Measurements from ENCODE around the gene CADPS. TPM values are rescaled to one million over a fixed set of nuclear protein-coding genes. Genes with fewer than 3 reads are reported as not detected.

Gene CADPS
- total RNA-seq, 2 experiments from 2014 or later, result 61.3 to 68.6 TPM

DNA sequence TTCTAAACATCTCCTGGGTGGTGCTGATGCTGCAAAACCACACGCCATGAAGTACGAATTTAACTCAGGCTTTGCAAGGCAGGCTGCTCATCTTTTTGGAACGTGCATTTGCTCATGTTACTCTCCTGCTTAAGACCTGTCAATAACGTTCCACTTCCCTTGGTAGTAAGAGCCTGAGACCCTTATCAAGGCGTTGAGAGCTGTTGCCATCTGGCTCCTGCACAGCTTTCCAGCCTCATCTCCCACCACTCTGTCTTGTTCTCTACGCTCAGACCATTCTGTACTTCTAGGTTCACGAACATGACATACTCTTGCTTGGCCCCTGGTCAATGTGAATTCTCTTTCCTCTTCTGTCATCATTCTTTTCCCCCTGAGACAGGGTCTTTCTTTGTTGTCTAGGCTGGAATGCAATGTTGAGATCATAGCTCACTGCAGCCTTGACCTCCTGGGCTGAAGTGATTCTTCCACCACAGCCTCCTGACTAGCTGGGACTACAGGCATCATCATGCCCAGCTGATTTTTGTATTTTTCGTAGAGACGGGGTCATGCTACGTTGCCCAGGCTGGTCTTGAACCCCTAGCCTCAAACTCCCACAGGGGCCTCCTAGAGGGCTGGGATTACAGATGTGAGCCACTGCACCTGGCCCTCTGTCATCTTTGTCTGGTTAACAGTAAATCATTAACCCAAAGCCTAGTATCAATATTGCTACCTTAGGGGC, 202.8 kb downstream of the CADPS start:
- CTCF ChIA-PET (ENCODE audit: unreplicated experiment), result interaction anchor here (0.6 kb wide), 1 partner anchor 126 kb away, joined by 3 read pairs; no protein-coding TSS in a partner anchor
- no peak for DNase-seq (ENCODE audit: low spot score)
- BruUV-seq (replicated peaks), result no TSS peak
- Histone ChIP-seq H2AFZ (ENCODE audit: low read length) (peak overlapping the region; percentile 71; the same call in 1 of the 2 replicates), H3K4me2 (ENCODE audit: low read length) (0 out of 2 replicates have a peak overlapping the region, but pooled peaks have one; percentile 46), H3K4me3 (ENCODE audit: low read depth, low read length, poor library complexity, severe bottlenecking) (no peak overlapping the region), H3K4me1 (ENCODE audit: insufficient read depth, low read length, poor library complexity, severe bottlenecking) (peaks cover 68% of the 10 kb centered on the region), H3K27ac (ENCODE audit: low read depth, low read length, poor library complexity, severe bottlenecking) (peak overlapping the region; percentile 6), H3K9me3 (ENCODE audit: low read length) (peaks cover 14% of the 10 kb centered on the region; the same call in 1 of the 2 replicates), H3K79me2 (ENCODE audit: insufficient read depth, low read depth, low read length) (no peaks in the 10 kb centered on the region), H4K20me1 (ENCODE audit: insufficient read depth, low read length) (no peaks in the 10 kb centered on the region), H3K36me3 (ENCODE audit: insufficient read depth, low read length) (peaks cover 7% of the 10 kb centered on the region; the same call in 1 of the 2 replicates), H3K9me2 (ENCODE audit: insufficient read depth, low read length) (no peaks in the 10 kb centered on the region)
- no peak for TF ChIP-seq EZH2phosphoT487 (IDR thresholded peaks at IDR 0.05; ENCODE audit: borderline replicate concordance, low read depth, low read length)
- TF ChIP-seq, protein P1, sequence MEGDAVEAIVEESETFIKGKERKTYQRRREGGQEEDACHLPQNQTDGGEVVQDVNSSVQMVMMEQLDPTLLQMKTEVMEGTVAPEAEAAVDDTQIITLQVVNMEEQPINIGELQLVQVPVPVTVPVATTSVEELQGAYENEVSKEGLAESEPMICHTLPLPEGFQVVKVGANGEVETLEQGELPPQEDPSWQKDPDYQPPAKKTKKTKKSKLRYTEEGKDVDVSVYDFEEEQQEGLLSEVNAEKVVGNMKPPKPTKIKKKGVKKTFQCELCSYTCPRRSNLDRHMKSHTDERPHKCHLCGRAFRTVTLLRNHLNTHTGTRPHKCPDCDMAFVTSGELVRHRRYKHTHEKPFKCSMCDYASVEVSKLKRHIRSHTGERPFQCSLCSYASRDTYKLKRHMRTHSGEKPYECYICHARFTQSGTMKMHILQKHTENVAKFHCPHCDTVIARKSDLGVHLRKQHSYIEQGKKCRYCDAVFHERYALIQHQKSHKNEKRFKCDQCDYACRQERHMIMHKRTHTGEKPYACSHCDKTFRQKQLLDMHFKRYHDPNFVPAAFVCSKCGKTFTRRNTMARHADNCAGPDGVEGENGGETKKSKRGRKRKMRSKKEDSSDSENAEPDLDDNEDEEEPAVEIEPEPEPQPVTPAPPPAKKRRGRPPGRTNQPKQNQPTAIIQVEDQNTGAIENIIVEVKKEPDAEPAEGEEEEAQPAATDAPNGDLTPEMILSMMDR (conservative IDR thresholded peaks at IDR 0.05; ENCODE audit: low read length), result no peak
- POLR2A ChIA-PET, result interaction anchor here (0.6 to 1.9 kb wide), 3 partner anchors 42 to 663 kb away, joined by 3 to 5 read pairs (median 3); no protein-coding TSS in a partner anchor
- intact Hi-C loops (cut with micrococcal nuclease; ENCODE audit: unreplicated experiment), result no loop called here

DNA sequence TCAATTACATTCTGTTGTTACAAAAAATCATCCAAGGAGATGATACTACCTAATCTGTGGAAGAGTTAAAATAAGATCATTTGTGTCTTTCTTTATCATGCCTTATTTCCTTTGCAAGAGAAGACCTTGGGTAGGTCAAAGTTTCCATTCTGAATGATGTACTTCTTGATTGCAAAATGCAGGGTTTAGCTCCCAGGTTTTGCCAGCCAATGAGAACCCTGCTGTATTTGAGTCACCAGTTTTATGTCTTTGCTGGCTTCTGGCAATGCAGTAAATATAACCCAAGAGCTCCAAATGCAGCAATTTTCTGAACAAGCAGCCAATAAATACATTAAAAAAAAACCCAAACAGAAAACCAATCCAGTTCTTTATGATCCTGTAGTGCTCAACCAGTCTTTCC, 204.9 kb downstream of the CADPS start:
- no peaks in the 10 kb centered on the region for H3K79me2 ChIP-seq (ENCODE audit: insufficient read depth, low read depth, low read length)
- no peaks in the 10 kb centered on the region for H3K9me2 ChIP-seq (ENCODE audit: insufficient read depth, low read length)
- intact Hi-C loops (cut with micrococcal nuclease; ENCODE audit: unreplicated experiment), result no loop called here
- H3K4me1 ChIP-seq (ENCODE audit: insufficient read depth, low read length, poor library complexity, severe bottlenecking), result peaks cover 84% of the 10 kb centered on the region
- H4K20me1 ChIP-seq (ENCODE audit: insufficient read depth, low read length), result no peaks in the 10 kb centered on the region
- peak overlapping the region; percentile 75; the same call in 1 of the 2 replicates for H2AFZ ChIP-seq (ENCODE audit: low read length)
- CTCF ChIA-PET (ENCODE audit: unreplicated experiment), result interaction anchor here (1.0 to 1.3 kb wide), 2 partner anchors 129 to 132 kb away, joined by 3 to 5 read pairs; no protein-coding TSS in a partner anchor
- TF ChIP-seq EZH2phosphoT487 (IDR thresholded peaks at IDR 0.05; ENCODE audit: borderline replicate concordance, low read depth, low read length), result no peak
- TF ChIP-seq, protein P1 (conservative IDR thresholded peaks at IDR 0.05; ENCODE audit: low read length), result no peak
- H3K36me3 ChIP-seq (ENCODE audit: insufficient read depth, low read length), result peaks cover 3% of the 10 kb centered on the region; the same call in 1 of the 2 replicates
- peak overlapping the region; percentile 64 for H3K4me2 ChIP-seq (ENCODE audit: low read length)
- no peak overlapping the region for H3K4me3 ChIP-seq (ENCODE audit: low read depth, low read length, poor library complexity, severe bottlenecking)
- peak overlapping the region; percentile 30 for H3K27ac ChIP-seq (ENCODE audit: low read depth, low read length, poor library complexity, severe bottlenecking)
- no TSS peak for BruUV-seq (replicated peaks)
- H3K9me3 ChIP-seq (ENCODE audit: low read length), result peaks cover 10% of the 10 kb centered on the region; the same call in 1 of the 2 replicates
- DNase-seq (ENCODE audit: low spot score), result no peak
- POLR2A ChIA-PET, result interaction anchor here (0.5 to 7.1 kb wide), 17 partner anchors 9 to 203 kb away, joined by 3 to 142 read pairs (median 5); partner anchors contain the start of gene CADPS

All from OCI-LY7 (cell line).